Measurements from ENCODE around the gene KLRC3.
"Not testable (repeated sequence)": the region's sequence is repeated elsewhere in the genome, so short reads cannot be mapped to it uniquely, and the experiment has no call there.

KLRC3 gene

DNA sequence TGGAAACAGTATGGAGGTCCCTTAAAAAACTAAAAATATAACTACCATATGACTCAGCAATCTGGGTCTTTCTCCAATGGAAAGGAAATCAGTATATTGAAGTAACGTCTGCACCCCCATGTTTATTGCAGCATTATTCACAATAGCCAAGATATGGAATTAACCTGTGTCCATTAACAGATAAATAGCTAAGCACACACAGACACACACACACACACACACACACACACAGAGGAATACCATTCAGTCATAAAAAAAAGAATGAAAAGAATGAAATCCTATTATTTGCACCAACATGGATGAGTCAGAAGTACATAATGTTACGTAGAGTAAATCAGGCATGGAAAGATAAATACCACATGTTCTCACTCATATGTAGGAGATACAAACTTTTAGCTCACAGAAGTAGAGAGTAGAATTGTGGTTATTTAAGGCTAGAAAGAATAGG, 35.2 kb downstream of the KLRC3 start:
- Histone ChIP-seq H3K27ac (ENCODE audit: low read length) (no peak overlapping the region), H3K4me2 (ENCODE audit: low read depth, low read length) (no peak overlapping the region), H3K79me2 (ENCODE audit: low read length) (no peaks in the 10 kb centered on the region), H3K4me1 (ENCODE audit: low read length) (no peaks in the 10 kb centered on the region), H3K36me3 (replicated peaks; ENCODE audit: insufficient read depth, low read length) (no peaks in the 10 kb centered on the region), H3F3A (ENCODE audit: insufficient read depth, low read length) (no peaks in the 10 kb centered on the region), H3K9me2 (replicated peaks; ENCODE audit: insufficient read depth, low read length) (no peaks in the 10 kb centered on the region), H3K9ac (ENCODE audit: low read length) (no peak overlapping the region), H4K20me1 (ENCODE audit: insufficient read depth, low read length) (no peaks in the 10 kb centered on the region), H3K9me3 (replicated peaks; ENCODE audit: insufficient read depth, low read length) (no peaks in the 10 kb centered on the region), H3K4me3 (ENCODE audit: low read length) (no peak overlapping the region), H2AFZ (ENCODE audit: low read length) (no peak overlapping the region), H3K27me3 (replicated peaks; ENCODE audit: insufficient read depth, low read length) (no peaks in the 10 kb centered on the region)
- no peak for DNase-seq
- no peak for TF ChIP-seq EZH2 (optimal IDR thresholded peaks at IDR 0.05; ENCODE audit: low read depth, low read length)

DNA sequence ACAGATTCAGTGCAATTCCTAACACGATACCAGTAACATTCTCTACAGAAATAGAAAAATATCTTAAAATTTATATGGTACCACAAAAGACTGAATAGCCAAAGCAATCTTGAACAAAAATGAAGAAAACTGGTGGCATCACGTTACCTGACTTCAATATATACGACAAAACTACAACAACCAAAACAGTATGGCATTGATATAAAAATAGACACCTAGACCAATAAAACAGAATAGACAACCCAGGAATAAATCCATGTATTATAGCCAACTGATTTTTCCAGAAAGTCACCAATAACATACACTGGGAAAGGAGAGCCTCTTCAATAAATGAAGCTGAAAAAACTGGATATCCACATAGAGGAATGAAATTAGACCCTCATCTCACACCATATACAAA, 36.2 kb downstream of the KLRC3 start:
- Histone ChIP-seq H3K4me3 (ENCODE audit: low read length) (no peak overlapping the region), H3K27ac (ENCODE audit: low read length) (no peak overlapping the region), H3K79me2 (ENCODE audit: low read length) (no peaks in the 10 kb centered on the region)

DNA sequence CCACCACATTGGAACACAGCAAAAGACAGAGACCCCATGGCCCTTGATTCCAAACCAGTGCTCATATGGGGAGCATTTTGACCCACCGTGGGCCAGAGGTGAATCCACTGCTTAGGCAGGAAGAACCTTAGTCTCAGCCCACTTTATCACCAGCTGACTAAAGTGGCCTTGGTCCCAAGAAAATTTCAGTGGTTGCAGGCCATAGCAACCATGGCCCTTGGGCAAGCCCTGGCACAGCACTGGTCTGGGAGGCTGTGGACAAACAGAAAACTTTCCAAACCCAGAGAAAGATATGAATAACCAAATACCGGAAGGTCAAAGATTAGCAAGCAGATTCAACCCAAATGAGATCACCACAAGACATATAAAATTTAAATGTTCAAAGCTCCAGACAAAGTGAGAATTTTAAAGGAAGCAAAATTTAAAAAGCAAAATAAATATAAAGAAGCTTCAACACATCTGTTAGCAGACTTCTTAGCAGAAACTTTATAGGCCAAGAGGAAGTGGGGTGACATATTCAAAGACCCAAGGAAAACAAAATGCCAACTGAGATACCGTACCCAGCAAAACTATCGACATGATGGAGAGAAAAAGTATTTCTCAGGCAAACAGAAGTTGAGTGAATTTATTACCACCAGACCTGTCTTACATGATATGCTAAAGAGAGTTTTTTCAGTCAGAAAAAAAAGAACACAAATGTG, 38.3 kb downstream of the KLRC3 start:
- Histone ChIP-seq H3K27me3 (replicated peaks; ENCODE audit: insufficient read depth, low read length) (no peaks in the 10 kb centered on the region), H3K9ac (ENCODE audit: low read length) (no peak overlapping the region), H3K4me3 (ENCODE audit: low read length) (no peak overlapping the region), H4K20me1 (ENCODE audit: insufficient read depth, low read length) (no peaks in the 10 kb centered on the region), H3K9me3 (replicated peaks; ENCODE audit: insufficient read depth, low read length) (no peaks in the 10 kb centered on the region), H3K9me2 (replicated peaks; ENCODE audit: insufficient read depth, low read length) (no peaks in the 10 kb centered on the region), H2AFZ (ENCODE audit: low read length) (no peak overlapping the region), H3K4me2 (ENCODE audit: low read depth, low read length) (no peak overlapping the region), H3F3A (ENCODE audit: insufficient read depth, low read length) (no peaks in the 10 kb centered on the region), H3K36me3 (replicated peaks; ENCODE audit: insufficient read depth, low read length) (no peaks in the 10 kb centered on the region), H3K27ac (ENCODE audit: low read length) (no peak overlapping the region), H3K79me2 (ENCODE audit: low read length) (no peaks in the 10 kb centered on the region), H3K4me1 (ENCODE audit: low read length) (no peaks in the 10 kb centered on the region)
- DNase-seq, result no peak
- TF ChIP-seq EZH2 (optimal IDR thresholded peaks at IDR 0.05; ENCODE audit: low read depth, low read length), result no peak
- TF ChIP-seq, protein P1, sequence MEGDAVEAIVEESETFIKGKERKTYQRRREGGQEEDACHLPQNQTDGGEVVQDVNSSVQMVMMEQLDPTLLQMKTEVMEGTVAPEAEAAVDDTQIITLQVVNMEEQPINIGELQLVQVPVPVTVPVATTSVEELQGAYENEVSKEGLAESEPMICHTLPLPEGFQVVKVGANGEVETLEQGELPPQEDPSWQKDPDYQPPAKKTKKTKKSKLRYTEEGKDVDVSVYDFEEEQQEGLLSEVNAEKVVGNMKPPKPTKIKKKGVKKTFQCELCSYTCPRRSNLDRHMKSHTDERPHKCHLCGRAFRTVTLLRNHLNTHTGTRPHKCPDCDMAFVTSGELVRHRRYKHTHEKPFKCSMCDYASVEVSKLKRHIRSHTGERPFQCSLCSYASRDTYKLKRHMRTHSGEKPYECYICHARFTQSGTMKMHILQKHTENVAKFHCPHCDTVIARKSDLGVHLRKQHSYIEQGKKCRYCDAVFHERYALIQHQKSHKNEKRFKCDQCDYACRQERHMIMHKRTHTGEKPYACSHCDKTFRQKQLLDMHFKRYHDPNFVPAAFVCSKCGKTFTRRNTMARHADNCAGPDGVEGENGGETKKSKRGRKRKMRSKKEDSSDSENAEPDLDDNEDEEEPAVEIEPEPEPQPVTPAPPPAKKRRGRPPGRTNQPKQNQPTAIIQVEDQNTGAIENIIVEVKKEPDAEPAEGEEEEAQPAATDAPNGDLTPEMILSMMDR (IDR thresholded peaks at IDR 0.05; ENCODE audit: low read length), result no peak
- TF ChIP-seq EZH2phosphoT487 (IDR thresholded peaks at IDR 0.05; ENCODE audit: low read length), result no peak

More for the DNA sequence above, 36.2 kb downstream of the KLRC3 start:
- H3F3A ChIP-seq (ENCODE audit: insufficient read depth, low read length), result no peaks in the 10 kb centered on the region
- H3K9ac ChIP-seq (ENCODE audit: low read length), result no peak overlapping the region
- H2AFZ ChIP-seq (ENCODE audit: low read length), result no peak overlapping the region
- no peaks in the 10 kb centered on the region for H3K4me1 ChIP-seq (ENCODE audit: low read length)
- no peaks in the 10 kb centered on the region for H3K9me2 ChIP-seq (replicated peaks; ENCODE audit: insufficient read depth, low read length)
- H3K4me2 ChIP-seq (ENCODE audit: low read depth, low read length), result no peak overlapping the region
- H3K9me3 ChIP-seq (replicated peaks; ENCODE audit: insufficient read depth, low read length), result no peaks in the 10 kb centered on the region
- TF ChIP-seq, protein P1 (IDR thresholded peaks at IDR 0.05; ENCODE audit: low read length), result no peak
- TF ChIP-seq EZH2 (optimal IDR thresholded peaks at IDR 0.05; ENCODE audit: low read depth, low read length) (no peak), EZH2phosphoT487 (IDR thresholded peaks at IDR 0.05; ENCODE audit: low read length) (no peak)
- H3K36me3 ChIP-seq (replicated peaks; ENCODE audit: insufficient read depth, low read length), result no peaks in the 10 kb centered on the region
- no peak for DNase-seq
- H3K27me3 ChIP-seq (replicated peaks; ENCODE audit: insufficient read depth, low read length), result no peaks in the 10 kb centered on the region
- no peaks in the 10 kb centered on the region for H4K20me1 ChIP-seq (ENCODE audit: insufficient read depth, low read length)

DNA sequence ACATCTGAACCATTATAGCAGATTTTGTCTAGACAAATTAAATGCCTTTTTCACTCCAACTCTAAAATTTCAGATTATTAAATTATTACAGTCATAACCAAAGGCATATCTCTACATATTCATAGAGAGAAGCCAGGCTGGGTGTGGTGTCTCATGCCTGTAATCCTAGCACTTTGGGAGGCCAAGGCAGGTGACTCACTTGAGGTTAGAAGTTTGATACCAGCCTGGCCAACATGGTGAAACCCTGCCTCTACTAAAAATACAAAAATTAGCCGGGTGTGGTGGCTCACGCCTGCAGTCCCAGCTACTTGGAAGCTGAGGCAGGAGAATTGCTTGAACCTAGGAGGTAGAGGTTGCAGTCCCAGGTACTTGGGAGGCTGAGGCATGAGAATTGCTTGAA, 41.7 kb downstream of the KLRC3 start:
- DNase-seq; H3K79me2 ChIP-seq (ENCODE audit: low read length); H3K9me3 ChIP-seq (replicated peaks; ENCODE audit: insufficient read depth, low read length); H2AFZ ChIP-seq (ENCODE audit: low read length); H3K9me2 ChIP-seq (replicated peaks; ENCODE audit: insufficient read depth, low read length); H4K20me1 ChIP-seq (ENCODE audit: insufficient read depth, low read length); H3K4me3 ChIP-seq (ENCODE audit: low read length); H3K27ac ChIP-seq (ENCODE audit: low read length); H3K9ac ChIP-seq (ENCODE audit: low read length); H3K27me3 ChIP-seq (replicated peaks; ENCODE audit: insufficient read depth, low read length); H3F3A ChIP-seq (ENCODE audit: insufficient read depth, low read length); H3K4me2 ChIP-seq (ENCODE audit: low read depth, low read length); H3K36me3 ChIP-seq (replicated peaks; ENCODE audit: insufficient read depth, low read length); H3K4me1 ChIP-seq (ENCODE audit: low read length): not testable (repeated sequence)
